GM18868 (cell line): ENCODE measurements around the gene FLT1.

Experiments used
- ATAC-seq: cut with Tn5 transposase; IDR thresholded peaks from one replicate; pipeline ENCODE4 v1.9.1; 2021; ENCODE audit warnings: mild to moderate bottlenecking, moderate library complexity; ENCODE audit not compliant: unreplicated experiment

Gene FLT1

GRCh38 chr13:28349371-28349770 is 145.6 kb downstream of the FLT1 start:
- ATAC-seq, result no peak

GRCh38 chr13:28347456-28348371 is 147.2 kb downstream of the FLT1 start:
- no peak for ATAC-seq

- no peak for ATAC-seq
Observed at GRCh38 chr13:28346154-28346553, 148.8 kb downstream of the FLT1 start.

GRCh38 chr13:28344163-28344562 is 150.8 kb downstream of the FLT1 start:
- no peak for ATAC-seq

- no peak for ATAC-seq
Observed at GRCh38 chr13:28342251-28342650, 152.7 kb downstream of the FLT1 start.

- no peak for ATAC-seq
Observed at GRCh38 chr13:28340272-28340793, 154.6 kb downstream of the FLT1 start.

GRCh38 chr13:28339419-28339818 is 155.5 kb downstream of the FLT1 start:
- no peak for ATAC-seq

GRCh38 chr13:28338742-28339141 is 156.2 kb downstream of the FLT1 start:
- ATAC-seq, result no peak

GRCh38 chr13:28338006-28338574 is 156.8 kb downstream of the FLT1 start:
- ATAC-seq, result no peak

GRCh38 chr13:28337166-28338005 is 157.5 kb downstream of the FLT1 start:
- ATAC-seq, result no peak

- no peak for ATAC-seq
Observed at GRCh38 chr13:28336193-28336657, 158.7 kb downstream of the FLT1 start.

GRCh38 chr13:28333204-28333881 is 161.6 kb downstream of the FLT1 start:
- ATAC-seq, result no peak

GRCh38 chr13:28329395-28330158 is 165.4 kb downstream of the FLT1 start:
- ATAC-seq, result no peak

- no peak for ATAC-seq
Observed at GRCh38 chr13:28328271-28328607, 166.7 kb downstream of the FLT1 start.

- ATAC-seq, result no peak
Observed at GRCh38 chr13:28327373-28328270, 167.3 kb downstream of the FLT1 start.

- ATAC-seq, result no peak
Observed at GRCh38 chr13:28326056-28326455, 168.9 kb downstream of the FLT1 start.

- no peak for ATAC-seq
Observed at GRCh38 chr13:28325022-28325421, 169.9 kb downstream of the FLT1 start.

GRCh38 chr13:28324181-28324789 is 170.6 kb downstream of the FLT1 start:
- peak; percentile 43 for ATAC-seq
